NCI-H146 treated with DMSO at 0.1 percent for 48 hours (cell line): ENCODE data around the gene LGALS3BP.

Experiments
- DNase-seq: peaks from one replicate; lab custom pipeline; 2025; ENCODE audit not compliant: unreplicated experiment; lab: John Stamatoyannopoulos, UW

The LGALS3BP gene

DNA sequence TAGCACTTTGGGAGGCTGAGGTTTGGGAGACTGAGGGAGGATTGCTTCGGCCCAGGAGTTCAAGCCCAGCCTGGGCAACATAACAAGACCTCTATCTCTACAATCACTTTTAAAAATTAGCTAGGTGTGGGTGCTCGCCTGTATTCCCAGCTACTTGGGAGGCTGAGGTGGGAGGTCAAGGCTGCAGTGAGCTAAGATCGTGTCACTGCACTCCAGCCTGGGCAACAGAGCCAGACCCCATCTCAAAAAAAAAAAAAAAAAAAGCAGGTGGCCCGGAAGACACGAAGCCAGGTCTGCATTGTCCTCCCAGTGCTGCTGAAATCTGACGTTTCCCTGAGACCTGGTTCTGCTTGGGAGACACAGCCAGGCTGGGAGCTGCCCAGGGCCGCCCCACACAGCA lies 35.7 kb downstream of the LGALS3BP start:
- DNase-seq, result no peak

DNA sequence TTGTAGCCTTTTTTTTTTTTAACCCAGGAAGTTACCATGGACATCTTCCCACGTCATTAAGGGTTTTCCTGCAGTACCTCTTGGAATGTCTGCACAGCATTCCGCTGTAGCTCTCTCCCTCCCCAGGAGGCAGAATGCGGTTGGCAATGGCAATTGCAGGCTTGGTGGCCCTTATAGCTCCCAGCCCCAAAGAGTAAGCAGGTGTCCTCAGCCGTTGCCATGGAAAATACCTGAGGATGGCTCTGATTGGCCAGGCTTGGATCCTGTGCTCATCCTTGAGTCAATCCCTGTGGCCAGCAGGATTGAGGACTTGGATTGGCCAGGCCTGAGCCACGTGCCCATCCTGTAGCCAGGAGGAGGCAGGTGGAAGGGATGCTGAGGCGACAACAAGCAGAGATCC lies 39.0 kb downstream of the LGALS3BP start:
- peak; percentile 72 for DNase-seq

DNA sequence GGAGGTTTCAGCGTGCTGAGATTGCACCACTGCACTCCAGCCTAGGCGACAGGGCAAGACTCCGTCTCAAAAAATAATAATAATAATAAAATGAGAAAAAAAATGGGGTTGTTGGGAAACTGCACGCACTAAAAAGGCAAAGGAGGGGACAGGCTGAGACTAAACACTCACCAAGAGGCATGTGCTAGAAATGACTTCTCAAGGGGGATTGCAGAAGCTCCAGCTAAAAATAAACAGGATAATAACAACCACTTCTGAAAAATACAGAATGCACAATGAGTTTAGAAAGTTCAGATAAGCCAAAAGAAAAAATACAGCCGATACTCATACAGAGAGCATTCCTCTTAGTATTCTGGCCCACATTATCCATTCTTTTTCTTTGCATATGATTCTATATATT lies 39.5 kb downstream of the LGALS3BP start:
- DNase-seq, result no peak

DNA sequence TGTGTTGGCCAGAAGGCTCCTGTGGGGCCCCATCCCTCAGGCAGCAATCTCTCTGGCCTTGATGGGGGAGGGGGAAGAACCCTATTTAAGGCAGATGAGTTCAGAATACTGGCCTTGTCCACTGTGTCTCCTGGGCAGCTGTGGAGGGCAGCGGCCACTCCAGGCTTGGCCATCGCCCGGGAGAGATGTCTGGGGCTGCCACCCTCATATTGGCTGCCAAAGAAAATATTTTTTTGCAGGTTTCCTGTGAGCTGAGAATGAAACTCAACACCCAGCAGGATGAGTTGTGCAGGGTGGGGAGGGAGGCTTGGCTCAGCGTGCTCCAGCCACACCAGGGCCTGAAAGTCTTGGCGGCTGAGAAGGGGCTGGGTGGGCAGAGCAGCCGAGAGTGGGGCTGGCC lies 40.1 kb downstream of the LGALS3BP start:
- DNase-seq, result no peak

DNA sequence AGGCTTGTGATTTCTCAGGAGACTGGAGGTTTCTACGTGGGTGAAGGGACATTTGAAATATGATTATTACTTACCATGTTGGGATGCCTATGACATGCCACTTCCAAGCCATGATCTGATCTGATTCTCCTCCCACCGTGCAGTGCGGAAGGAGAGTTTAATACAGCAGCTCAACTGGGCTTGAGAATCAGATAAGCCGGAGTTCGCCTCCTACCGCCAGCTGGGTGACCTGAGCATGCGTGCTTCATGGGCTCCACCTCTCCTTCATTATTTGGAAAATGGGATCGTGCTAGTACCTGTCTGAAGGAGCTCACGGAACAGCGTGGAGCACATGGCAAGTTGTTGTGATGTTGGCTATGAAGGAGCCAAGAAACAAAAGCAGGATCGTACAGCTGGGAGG lies 42.2 kb downstream of the LGALS3BP start:
- DNase-seq, result no peak

DNA sequence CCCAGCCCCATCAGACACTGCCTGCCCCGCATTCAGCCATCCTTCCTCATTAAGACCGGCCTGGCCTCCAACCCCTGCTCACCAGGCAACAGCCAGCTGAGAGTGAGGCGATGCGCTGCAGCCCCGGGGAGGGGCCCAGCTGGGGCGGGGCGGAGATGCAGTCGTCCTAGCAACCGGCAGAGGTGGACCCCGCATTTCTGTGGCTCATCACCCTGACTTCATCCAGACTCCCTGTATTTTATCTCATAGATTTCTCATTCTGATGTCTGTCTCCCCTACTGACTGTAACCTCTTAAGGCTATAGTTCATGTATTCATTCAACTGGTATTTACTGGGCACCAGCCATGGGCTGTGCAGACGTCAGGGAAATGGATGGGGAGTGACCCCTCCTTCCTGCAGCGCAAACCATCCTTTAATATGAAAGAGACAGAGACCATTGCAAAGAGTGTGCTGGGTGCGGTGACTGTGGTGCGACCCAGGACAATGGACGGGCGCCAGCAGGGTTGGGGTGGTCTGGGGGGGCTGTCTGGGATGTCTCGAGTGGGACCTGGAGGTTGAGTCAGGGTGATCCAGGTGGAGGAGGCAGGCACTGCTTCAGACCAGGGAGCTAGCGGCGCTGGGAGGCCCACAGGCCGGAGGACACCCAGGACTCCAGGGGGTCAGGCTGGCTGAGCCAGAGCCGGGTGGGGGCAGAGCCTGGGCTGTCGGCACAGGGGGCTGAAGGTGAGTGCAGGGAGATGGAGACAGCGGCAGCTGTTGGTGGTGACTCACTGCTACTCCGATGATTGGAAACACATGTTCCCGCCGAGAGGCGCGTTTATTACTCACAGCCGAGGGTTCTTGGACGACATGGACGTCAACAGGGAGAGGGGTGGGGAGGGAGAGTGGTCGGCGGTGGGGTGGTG lies 44.1 kb downstream of the LGALS3BP start:
- DNase-seq, result no peak

DNA sequence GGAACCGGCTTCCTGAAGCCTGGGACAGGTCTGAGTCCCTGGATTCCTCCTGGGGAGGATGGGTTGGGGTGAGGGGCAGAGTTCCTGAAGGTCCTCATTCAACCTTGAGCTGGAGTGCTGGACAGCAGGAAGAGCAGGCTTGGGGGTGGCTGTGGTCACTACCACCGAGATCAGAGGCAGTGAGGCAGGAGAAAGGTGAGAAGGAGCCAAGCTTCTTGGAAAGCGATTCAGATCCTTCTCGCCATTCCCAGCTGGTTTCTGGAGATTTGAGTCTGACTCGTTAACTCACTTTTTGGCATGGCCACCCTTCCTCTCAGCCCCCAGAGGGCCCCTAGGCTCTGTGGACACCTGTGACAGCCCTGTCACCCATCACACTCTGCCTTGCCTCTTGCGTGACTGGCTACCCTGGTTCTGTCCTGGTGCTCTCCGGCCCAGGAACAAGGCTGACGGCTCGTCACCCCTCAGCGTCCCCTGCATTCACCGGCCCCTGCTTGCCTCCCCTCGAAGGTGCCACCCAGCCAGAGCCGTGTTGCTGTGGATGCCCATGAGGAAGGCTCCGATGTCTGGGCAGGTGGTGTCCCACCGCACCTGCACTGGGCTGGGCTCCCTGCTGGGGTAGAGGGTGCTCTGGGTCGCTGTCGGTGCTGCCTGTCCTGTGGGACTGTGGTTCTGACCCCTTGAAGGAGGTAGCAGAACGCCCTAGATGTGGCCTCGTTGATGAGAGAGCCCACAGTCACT lies 44.9 kb downstream of the LGALS3BP start:
- DNase-seq, result no peak

DNA sequence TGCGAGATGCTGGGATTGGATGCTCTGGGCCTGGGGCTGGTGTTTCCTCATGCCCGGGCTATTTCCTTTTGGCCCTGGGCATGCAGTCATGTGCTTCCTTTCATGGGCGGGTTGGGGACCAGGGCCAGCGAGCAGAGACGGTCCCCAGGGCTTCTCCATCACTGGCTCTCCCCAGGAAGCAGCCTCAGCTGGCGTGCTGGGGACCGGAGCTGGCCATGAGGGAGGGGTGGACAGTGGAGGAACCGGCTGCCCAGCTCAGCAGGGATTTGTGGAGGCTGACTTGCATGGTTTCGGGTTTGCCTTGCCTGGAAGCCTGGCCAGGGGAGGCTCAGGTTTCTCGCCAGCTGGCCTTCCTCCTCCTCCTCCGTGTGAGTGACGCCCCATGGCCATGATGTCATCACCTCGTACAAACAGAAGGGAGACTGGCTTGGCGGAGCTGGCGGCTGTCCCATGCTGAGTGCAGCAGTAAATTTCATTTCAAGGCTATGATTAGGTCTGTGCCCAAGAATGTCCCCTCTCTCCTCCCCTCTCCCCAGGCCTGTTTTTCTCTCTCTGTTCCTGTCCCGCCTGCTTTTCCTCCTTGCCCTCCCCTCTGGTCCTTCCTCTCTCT lies 45.7 kb downstream of the LGALS3BP start:
- peak; percentile 79 for DNase-seq

DNA sequence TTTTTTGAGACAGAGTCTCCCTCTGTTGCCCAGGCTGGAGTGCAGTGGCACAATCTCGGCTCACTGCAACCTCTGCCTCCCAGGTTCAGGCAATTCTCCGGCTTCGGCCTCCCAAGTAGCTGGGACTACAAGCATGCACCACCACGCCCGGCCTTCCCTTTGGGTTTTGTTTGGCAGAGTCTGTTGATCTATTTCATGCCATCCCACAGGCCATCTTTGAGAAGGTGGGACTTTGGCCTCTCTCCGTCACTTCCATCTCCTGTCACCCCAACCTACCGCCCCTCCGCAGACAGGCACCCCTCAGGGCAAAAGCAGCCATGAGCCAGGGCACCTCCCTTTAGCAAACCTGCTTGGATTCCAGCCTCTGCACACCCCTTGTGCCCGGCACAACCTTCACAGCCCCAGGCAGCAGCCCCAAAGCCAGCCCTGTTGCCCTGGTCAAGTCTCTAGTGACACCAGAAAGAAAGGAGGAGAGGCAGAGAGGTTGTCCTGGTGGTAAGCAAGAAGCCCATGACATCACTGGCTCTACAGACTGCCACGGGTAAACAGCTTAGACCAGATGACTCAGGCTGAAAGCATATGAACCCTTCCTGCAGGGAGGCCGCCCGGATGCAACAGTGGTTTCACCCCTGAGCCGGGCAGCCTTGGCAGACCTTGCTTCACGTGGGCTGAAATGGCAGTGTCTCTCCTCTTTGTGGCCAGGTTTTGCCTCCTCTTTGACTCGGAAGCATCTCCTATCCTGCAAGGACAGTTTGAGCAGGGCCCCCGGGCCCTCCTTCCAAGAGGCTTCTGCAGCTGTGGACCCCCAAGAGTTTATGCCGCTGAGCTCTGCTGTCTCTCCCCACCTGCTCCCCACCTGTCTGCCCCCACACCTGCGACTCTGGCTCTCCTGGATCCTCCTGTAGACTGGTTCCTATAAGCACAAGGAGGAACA lies 46.4 kb downstream of the LGALS3BP start:
- peak; percentile 14 for DNase-seq

DNA sequence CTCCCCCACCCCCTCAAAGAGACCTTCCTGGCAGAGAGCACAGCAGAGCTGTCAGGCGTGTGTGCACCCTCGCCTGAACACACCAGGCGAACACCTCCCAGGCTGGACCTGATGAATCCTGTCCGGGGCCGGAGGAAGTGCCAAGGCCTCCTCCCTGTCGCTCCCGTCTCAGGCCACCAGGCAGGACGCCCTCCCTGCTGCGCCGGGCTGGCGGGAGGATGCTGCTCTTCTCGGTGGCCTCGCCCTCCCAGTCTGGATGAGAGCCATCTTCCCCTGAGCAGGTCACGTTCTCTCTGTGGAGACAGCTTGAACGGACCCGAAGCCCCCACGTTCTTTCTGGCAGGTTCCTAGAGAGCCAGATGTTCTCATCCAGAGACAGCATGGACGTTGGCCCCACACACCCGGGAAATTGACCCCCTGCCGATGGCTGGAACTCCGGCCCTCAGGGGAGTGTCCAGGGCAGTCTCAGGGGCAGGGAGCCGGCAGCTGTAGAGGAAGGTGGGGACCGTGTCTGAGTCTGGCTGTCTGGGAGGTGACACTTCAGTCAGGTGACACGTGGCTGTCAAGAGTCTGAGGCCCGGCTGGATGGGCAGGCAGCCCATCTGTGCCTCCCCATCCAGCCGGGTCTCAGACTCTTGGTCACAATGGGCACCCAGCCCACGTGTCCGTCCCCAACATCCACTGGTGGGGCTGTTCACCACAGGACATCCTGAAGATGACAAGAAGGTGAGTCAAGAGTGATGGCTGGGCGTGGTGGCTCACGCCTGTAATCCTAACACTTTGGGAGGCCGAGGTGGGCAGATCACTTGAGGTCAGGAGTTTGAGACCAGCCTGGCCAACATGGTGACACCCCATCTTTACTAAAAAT lies 49.6 kb downstream of the LGALS3BP start:
- DNase-seq, result no peak

DNA sequence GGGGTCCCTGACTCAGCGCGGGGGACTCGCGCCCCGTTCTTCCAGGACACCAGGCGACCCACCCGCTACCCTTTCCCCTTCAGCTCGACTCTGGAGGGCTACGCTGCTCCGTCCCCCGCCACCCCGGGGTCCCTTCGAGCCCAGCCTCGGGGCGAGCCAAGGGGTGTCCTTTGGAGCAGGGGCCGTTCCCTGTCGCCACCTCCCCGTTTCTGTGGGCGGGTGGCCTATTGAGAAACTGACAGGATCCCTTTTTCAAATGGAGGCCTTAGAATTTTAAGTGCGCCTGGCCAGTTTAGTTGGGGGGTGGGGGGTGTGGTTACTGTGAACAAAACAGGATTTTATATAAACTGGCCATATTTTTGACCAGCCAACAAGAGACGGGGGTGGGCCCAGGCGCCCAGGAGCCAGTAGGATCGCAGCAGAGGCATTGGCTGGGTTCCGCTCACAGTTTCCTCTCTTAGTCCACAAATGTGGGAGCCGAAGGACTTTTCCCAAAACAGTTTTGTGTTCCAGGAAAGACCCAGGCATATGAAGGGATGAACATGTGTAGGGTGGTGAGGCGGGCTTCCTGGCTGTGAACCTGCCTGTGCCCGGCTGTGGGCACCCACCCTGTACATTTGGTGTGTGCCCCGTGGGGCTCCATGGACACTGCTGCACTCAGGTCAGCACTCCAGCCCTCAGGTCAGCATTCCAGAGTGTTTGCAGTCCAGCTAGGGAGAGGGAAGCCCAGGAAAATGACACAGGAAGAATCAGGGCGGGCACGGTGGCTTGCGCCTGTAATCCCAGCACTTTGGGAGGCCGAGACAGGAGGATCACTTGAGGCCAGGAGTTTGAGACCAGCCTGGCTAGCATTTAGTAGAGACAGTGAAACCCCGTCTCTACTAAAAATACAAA lies 53.8 kb downstream of the LGALS3BP start:
- no peak for DNase-seq

DNA sequence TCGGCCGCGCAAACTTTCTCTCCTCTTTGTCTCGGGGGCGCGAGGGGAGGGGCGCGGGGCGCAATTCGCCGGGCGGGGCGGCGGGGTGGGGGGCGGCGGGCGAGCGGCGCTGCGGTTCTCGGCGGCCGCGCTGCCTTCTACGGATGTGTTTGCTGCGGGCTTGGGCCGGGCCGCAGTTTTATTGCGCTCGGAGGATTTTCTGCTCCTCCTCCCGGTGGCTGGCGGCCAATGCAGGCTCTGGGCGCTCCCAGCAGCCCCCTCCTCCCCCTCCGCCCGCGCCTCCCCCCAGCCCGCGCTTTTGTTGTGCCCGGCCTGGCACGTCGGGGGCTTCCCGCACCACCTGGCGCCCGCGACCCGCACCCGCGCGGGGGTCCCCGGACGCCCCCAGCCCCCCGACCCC lies 54.5 kb downstream of the LGALS3BP start, which contains the start of gene TIMP2:
TSS of gene TIMP2 (minus strand) at position 154 of the 400 bp plus-strand sequence. CDS start 299 bp downstream, outside the sequence.
- peak; percentile 50 for DNase-seq

DNA sequence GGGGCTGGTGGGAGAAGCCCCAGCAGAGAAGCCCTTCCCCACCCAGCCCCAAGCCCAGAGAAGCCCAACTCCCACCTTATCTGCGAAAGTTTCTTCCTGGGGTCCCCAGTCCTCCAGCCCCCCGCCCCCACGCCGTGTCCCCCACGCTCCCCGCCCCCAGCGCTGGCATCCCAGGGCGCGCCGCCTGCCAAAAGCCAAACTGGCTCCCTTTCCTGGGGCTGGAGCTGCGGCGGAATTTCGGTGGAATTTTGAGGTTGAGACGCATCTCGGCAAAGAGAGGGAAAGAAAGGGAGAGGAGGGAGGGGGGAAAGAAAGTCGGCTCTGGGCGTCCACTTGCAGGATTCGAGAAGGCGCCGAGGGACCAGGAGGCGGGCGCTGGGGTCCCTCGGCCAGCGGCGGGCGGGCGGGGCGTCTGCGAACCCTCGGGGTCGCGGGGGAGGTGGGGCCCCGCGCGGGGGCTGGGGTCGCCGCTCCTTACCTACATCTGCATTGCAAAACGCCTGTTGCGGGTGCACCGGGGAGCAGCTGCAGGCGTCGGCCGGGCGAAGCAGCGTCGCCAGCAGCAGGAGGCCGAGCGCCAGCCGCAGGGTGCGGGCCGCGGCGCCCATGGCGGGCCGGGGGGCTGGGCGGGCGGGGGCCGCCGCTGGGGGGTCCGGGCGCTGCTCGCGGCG lies 55.1 kb downstream of the LGALS3BP start:
- DNase-seq, result peak; percentile 2

DNA sequence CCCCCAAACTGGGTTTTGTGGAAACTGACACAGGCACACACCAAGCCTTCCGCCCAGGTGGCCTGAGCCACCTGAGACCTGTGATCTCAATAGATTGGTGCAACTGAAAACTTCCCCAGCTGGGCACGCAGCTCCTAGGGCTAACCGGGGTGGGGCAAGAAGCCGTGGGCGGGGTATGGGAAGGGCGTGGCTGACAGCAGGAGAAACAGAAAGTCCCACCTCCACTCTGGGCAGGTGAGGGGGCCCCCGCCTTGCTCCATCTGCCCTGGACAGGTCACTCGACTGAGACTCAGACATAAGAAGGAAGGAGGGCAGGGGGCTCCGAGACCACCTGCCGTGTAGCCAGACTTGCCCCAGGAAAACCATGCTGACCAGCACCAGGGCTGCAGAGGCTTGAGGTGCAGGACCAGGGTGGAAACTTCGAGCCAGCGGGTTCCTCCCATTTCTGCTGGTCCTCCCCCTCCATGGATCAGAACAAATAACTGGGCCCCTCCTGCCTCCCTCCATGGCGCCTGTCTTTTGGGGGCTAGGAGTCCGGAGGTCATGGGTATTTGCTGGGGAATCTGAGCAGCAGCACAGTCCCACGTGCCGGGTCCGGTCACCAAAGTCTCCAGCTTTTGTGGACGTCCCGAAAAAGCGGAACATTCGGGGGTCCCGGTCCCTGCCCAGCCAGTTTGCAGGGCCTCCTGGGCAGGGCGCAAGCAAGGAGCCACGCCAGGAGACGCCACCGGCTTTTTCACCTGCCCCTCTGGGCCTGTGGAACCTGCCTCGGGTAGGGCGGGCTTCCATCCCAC lies 55.9 kb downstream of the LGALS3BP start:
- peak; percentile 65 for DNase-seq

DNA sequence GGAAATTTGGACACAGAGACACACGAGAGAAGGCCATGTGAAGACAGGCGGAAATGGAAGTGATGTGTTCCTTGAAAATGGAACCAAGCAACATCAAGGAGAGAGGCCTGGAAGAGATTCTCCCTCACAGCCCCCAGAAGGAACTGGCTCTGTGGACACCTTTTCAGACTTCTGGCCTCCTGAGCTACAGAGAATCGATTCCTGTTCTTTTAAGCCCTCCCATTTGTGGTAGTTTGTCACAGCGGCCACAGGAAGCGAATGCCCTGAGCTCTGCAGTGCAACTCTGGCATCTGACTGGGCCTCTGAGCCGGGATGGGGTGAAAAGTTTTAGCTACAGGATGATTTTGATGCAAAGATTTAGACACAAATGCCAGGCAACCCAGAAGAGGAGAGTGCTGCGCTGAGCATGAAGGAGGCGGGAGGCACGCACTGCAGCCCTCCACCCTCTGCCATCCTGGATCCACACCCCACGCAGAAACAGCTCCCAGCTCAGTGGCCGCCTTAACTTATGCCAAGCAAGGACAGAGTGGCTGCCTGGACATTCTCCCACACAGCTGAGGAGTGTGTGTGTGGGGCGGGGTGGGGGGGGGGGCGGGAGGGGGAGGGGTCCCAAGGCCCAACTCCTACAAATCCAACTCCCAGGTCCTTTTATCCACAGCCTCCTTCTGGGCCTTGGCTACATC lies 56.8 kb downstream of the LGALS3BP start:
- no peak for DNase-seq

DNA sequence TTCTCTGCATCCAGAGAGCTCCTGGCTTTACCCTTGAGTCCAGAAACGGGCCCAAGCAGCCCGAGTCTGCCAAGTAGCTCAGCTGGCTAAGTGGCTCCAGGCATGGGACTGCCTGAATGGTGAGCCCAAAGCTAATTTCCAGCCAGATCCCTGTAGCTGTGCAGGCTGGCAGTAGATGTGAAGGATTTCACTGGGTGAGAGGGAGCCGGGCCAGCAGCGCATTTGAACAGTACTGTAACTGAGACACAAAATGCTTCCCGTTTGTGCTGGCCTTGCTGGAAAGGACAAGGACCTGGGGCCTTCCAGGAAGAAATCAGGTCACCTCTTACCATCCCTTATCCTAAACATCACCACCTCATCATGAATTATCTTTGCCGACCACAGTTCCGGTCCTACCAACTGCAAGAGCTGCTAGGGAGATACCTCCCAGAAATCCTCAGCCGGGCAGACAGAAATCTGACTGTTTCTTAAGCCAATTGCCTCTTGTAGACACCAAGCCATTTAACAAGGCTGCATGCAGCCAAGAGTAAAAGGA lies 58.2 kb downstream of the LGALS3BP start:
- no peak for DNase-seq
